ENCODE measurements around the gene PRKAR2B. TPM values are rescaled to one million over a fixed set of nuclear protein-coding genes. Genes with fewer than 3 reads are reported as not detected.
"Not testable (repeated sequence)": the region's sequence is repeated elsewhere in the genome, so short reads cannot be mapped to it uniquely, and the experiment has no call there.

Gene PRKAR2B
- total and polyA plus RNA-seq, 5 donors = 32.3 to 57.8 (median 45.2) TPM

- Histone ChIP-seq H3K4me3 (ENCODE audit: low read length) (no peak overlapping the region), H3K27me3 (ENCODE audit: control insufficient read depth, insufficient read depth) (no peaks in the 10 kb centered on the region), H3K4me1 (ENCODE audit: control insufficient read depth, insufficient read depth, low read length) (no peaks in the 10 kb centered on the region), H3K27ac (ENCODE audit: low read length) (no peak overlapping the region), H3K9me3 (ENCODE audit: control insufficient read depth, low read length) (no peaks in the 10 kb centered on the region)
- ATAC-seq (no peak), DNase-seq (no peak)
- intact Hi-C loops (cut with DNase I) = no loop called here
- WGBS = 90% methylated on average over 2 of the region's 2 CpGs
Measured at GRCh38 chr7:107128217-107128616, 83.7 kb downstream of the PRKAR2B start.

GRCh38 chr7:107128748-107129147, 84.2 kb downstream of the PRKAR2B start:
- WGBS = 94% methylated on average over 3 of the region's 3 CpGs
- Histone ChIP-seq H3K4me1 (ENCODE audit: control insufficient read depth, insufficient read depth, low read length) (no peaks in the 10 kb centered on the region), H3K27ac (ENCODE audit: low read length) (no peak overlapping the region), H3K27me3 (ENCODE audit: control insufficient read depth, insufficient read depth) (no peaks in the 10 kb centered on the region), H3K4me3 (ENCODE audit: low read length) (no peak overlapping the region), H3K9me3 (ENCODE audit: control insufficient read depth, low read length) (no peaks in the 10 kb centered on the region)
- DNase-seq (no peak), ATAC-seq (no peak)
- intact Hi-C loops (cut with DNase I) = no loop called here

GRCh38 chr7:107130487-107131220, 86.1 kb downstream of the PRKAR2B start:
- intact Hi-C loops (cut with DNase I) = no loop called here
- no peaks in the 10 kb centered on the region for H3K9me3 ChIP-seq (ENCODE audit: control insufficient read depth, low read length)
- no peak for ATAC-seq
- H3K4me1 ChIP-seq (ENCODE audit: control insufficient read depth, insufficient read depth, low read length) = no peaks in the 10 kb centered on the region
- no peak overlapping the region for H3K27ac ChIP-seq (ENCODE audit: low read length)
- no peak for DNase-seq
- H3K4me3 ChIP-seq (ENCODE audit: low read length) = no peak overlapping the region
- 72% methylated on average over 6 of the region's 6 CpGs for WGBS
- no peaks in the 10 kb centered on the region for H3K27me3 ChIP-seq (ENCODE audit: control insufficient read depth, insufficient read depth)

- 61% methylated on average over 2 of the region's 2 CpGs for WGBS
- H3K4me3 ChIP-seq (ENCODE audit: low read length) = no peak overlapping the region
- H3K4me1 ChIP-seq (ENCODE audit: control insufficient read depth, insufficient read depth, low read length) = no peaks in the 10 kb centered on the region
- H3K27me3 ChIP-seq (ENCODE audit: control insufficient read depth, insufficient read depth) = no peaks in the 10 kb centered on the region
- H3K9me3 ChIP-seq (ENCODE audit: control insufficient read depth, low read length) = no peaks in the 10 kb centered on the region
- no peak for ATAC-seq
- H3K27ac ChIP-seq (ENCODE audit: low read length) = no peak overlapping the region
- intact Hi-C loops (cut with DNase I) = no loop called here
- DNase-seq = no peak
Measured at GRCh38 chr7:107133396-107133795, 88.9 kb downstream of the PRKAR2B start.

- DNase-seq (no peak), ATAC-seq (no peak)
- intact Hi-C loops (cut with DNase I) = no loop called here
- H3K4me1 ChIP-seq (ENCODE audit: control insufficient read depth, insufficient read depth, low read length) = peaks cover 3% of the 10 kb centered on the region
- H3K27me3 ChIP-seq (ENCODE audit: control insufficient read depth, insufficient read depth) = no peaks in the 10 kb centered on the region
- no peaks in the 10 kb centered on the region for H3K9me3 ChIP-seq (ENCODE audit: control insufficient read depth, low read length)
- H3K4me3 ChIP-seq (ENCODE audit: low read length) = no peak overlapping the region
- WGBS = 81% methylated on average over 7 of the region's 7 CpGs
- no peak overlapping the region for H3K27ac ChIP-seq (ENCODE audit: low read length)
Measured at GRCh38 chr7:107138696-107139420, 94.4 kb downstream of the PRKAR2B start.

- H3K9me3 ChIP-seq (ENCODE audit: control insufficient read depth, low read length); H3K4me1 ChIP-seq (ENCODE audit: control insufficient read depth, insufficient read depth, low read length); DNase-seq; intact Hi-C loops (cut with DNase I); H3K27me3 ChIP-seq (ENCODE audit: control insufficient read depth, insufficient read depth); H3K27ac ChIP-seq (ENCODE audit: low read length); ATAC-seq; H3K4me3 ChIP-seq (ENCODE audit: low read length): not testable (repeated sequence)
- WGBS = 87% methylated on average over 5 of the region's 5 CpGs
Measured at GRCh38 chr7:107143875-107144274, 99.4 kb downstream of the PRKAR2B start.

- DNase-seq (no peak), ATAC-seq (no peak)
- H3K27ac ChIP-seq (ENCODE audit: low read length) = no peak overlapping the region
- H3K4me3 ChIP-seq (ENCODE audit: low read length) = no peak overlapping the region
- no peaks in the 10 kb centered on the region for H3K9me3 ChIP-seq (ENCODE audit: control insufficient read depth, low read length)
- H3K27me3 ChIP-seq (ENCODE audit: control insufficient read depth, insufficient read depth) = no peaks in the 10 kb centered on the region
- intact Hi-C loops (cut with DNase I) = loop anchor here in 2 of 4 donors (5.0 kb wide), 2 partner anchors 198 to 353 kb away; no protein-coding TSS in a partner anchor
- H3K4me1 ChIP-seq (ENCODE audit: control insufficient read depth, insufficient read depth, low read length) = no peaks in the 10 kb centered on the region
- 86% methylated on average over 4 of the region's 4 CpGs for WGBS
Measured at GRCh38 chr7:107145067-107145838, 100.7 kb downstream of the PRKAR2B start.

GRCh38 chr7:107147464-107148393, 103.2 kb downstream of the PRKAR2B start:
- ATAC-seq (peak; percentile 63 to 76), DNase-seq (no peak)
- Histone ChIP-seq H3K9me3 (ENCODE audit: control insufficient read depth, low read length) (no peaks in the 10 kb centered on the region), H3K27ac (ENCODE audit: low read length) (no peak overlapping the region), H3K4me3 (ENCODE audit: low read length) (no peak overlapping the region), H3K27me3 (ENCODE audit: control insufficient read depth, insufficient read depth) (no peaks in the 10 kb centered on the region), H3K4me1 (ENCODE audit: control insufficient read depth, insufficient read depth, low read length) (no peaks in the 10 kb centered on the region)
- 30% methylated on average over 3 of the region's 3 CpGs for WGBS
- intact Hi-C loops (cut with DNase I) = loop anchor here in 2 of 4 donors (5.0 kb wide), 2 partner anchors 200 to 355 kb away; no protein-coding TSS in a partner anchor

- intact Hi-C loops (cut with DNase I) = loop anchor here in 2 of 4 donors (5.0 kb wide), 2 partner anchors 201 to 356 kb away; no protein-coding TSS in a partner anchor
- no peaks in the 10 kb centered on the region for H3K9me3 ChIP-seq (ENCODE audit: control insufficient read depth, low read length)
- ATAC-seq = no peak
- no peak for DNase-seq
- H3K4me3 ChIP-seq (ENCODE audit: low read length) = no peak overlapping the region
- no peaks in the 10 kb centered on the region for H3K4me1 ChIP-seq (ENCODE audit: control insufficient read depth, insufficient read depth, low read length)
- no peak overlapping the region for H3K27ac ChIP-seq (ENCODE audit: low read length)
- no peaks in the 10 kb centered on the region for H3K27me3 ChIP-seq (ENCODE audit: control insufficient read depth, insufficient read depth)
- 98% methylated on average over 2 of the region's 2 CpGs for WGBS
Measured at GRCh38 chr7:107148721-107149120, 104.2 kb downstream of the PRKAR2B start.

- WGBS = 97% methylated on average over 1 of the region's 1 CpG
- H3K4me1 ChIP-seq (ENCODE audit: control insufficient read depth, insufficient read depth, low read length) = no peaks in the 10 kb centered on the region
- ATAC-seq = no peak
- H3K4me3 ChIP-seq (ENCODE audit: low read length) = no peak overlapping the region
- no peaks in the 10 kb centered on the region for H3K9me3 ChIP-seq (ENCODE audit: control insufficient read depth, low read length)
- H3K27me3 ChIP-seq (ENCODE audit: control insufficient read depth, insufficient read depth) = no peaks in the 10 kb centered on the region
- DNase-seq = no peak
- intact Hi-C loops (cut with DNase I) = loop anchor here (2.0 to 10.0 kb wide), 4 partner anchors 203 to 358 kb away; no protein-coding TSS in a partner anchor
- H3K27ac ChIP-seq (ENCODE audit: low read length) = no peak overlapping the region
Measured at GRCh38 chr7:107149863-107150262, 105.4 kb downstream of the PRKAR2B start.
